Peyer's patch (tissue), 4 donors: Measurements from ENCODE around the gene ADSS2.

Source experiments
- POLR2A ChIP-seq, 2 donors: fragments of 450-650 bp; IDR thresholded peaks; one replicate each; pipeline ENCODE4 v1.5.1; 2017; ENCODE audit warnings: antibody characterized with exemption in 2 of 2, mild to moderate bottlenecking in 2 of 2, moderate library complexity in 2 of 2
- TF ChIP-seq, protein P1 (sequence below), 6 experiments: fragments of 450-650 bp in 4 of 6; fragments of 200-600 bp in 2 of 6; sonication (generic) in 1 of 6; IDR thresholded peaks; one replicate each; pipeline ENCODE4 v1.5.1; 2017 to 2019; ENCODE audit warnings: antibody characterized with exemption in 6 of 6, mild to moderate bottlenecking in 3 of 6, moderate library complexity in 1 of 6

DNA sequence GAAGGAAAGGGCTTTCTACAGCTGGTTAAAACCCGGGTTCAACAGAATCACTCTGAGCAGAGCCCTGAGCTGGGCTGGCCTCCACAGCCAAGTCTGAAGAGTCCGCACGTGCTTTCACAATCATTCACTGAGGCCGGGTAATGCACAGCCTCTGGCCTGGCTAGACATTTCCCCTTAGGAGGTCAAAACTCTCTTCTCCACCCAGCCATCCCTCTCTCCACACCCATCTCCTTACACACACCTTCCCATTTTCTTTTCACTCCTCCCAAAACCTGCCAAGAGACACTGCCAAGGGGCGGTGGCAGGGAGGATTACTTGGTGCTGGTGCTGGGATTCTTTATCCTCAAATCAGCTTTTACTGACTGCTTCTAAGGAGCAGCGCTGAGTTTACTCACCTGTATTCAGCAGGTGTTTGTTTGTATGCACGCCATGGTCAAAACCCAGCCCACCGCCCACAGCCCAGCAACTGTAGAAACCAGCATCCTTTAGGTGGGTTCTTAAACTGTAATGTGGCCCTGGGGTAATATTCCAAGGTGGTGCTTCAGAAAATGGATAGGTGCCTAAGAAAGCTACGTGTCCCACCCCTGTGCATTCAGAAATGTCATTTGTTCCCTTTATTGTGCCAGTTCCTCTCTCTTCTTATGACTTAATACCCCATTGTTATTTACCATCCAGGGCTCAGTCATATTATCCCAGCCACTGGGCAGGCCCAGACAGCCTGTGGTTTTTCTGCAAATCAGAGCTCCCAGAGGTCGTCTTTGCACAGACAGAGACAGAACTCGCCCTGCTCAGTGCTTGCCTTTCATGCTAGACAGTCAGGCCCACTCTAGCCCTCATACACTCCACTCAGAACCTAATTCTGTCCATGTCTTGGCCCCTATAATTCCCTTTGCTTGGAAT, 80.2 kb downstream of the ADSS2 start:
- TF ChIP-seq, protein P1, sequence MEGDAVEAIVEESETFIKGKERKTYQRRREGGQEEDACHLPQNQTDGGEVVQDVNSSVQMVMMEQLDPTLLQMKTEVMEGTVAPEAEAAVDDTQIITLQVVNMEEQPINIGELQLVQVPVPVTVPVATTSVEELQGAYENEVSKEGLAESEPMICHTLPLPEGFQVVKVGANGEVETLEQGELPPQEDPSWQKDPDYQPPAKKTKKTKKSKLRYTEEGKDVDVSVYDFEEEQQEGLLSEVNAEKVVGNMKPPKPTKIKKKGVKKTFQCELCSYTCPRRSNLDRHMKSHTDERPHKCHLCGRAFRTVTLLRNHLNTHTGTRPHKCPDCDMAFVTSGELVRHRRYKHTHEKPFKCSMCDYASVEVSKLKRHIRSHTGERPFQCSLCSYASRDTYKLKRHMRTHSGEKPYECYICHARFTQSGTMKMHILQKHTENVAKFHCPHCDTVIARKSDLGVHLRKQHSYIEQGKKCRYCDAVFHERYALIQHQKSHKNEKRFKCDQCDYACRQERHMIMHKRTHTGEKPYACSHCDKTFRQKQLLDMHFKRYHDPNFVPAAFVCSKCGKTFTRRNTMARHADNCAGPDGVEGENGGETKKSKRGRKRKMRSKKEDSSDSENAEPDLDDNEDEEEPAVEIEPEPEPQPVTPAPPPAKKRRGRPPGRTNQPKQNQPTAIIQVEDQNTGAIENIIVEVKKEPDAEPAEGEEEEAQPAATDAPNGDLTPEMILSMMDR (IDR thresholded peaks at IDR 0.05), result no peak
- no peak for TF ChIP-seq POLR2A (IDR thresholded peaks at IDR 0.05)
